Activated T-helper 1 cell treated with Interleukin-2 at 50 U/mL for 16 hours (primary cell): Measurements from ENCODE around the gene OVCA2.

ENCODE experiments used
- DNase-seq: peaks from one replicate; pipeline ENCODE4 v3.0.0-alpha.2; 2020; ENCODE audit warnings: low read depth

Gene OVCA2

DNA sequence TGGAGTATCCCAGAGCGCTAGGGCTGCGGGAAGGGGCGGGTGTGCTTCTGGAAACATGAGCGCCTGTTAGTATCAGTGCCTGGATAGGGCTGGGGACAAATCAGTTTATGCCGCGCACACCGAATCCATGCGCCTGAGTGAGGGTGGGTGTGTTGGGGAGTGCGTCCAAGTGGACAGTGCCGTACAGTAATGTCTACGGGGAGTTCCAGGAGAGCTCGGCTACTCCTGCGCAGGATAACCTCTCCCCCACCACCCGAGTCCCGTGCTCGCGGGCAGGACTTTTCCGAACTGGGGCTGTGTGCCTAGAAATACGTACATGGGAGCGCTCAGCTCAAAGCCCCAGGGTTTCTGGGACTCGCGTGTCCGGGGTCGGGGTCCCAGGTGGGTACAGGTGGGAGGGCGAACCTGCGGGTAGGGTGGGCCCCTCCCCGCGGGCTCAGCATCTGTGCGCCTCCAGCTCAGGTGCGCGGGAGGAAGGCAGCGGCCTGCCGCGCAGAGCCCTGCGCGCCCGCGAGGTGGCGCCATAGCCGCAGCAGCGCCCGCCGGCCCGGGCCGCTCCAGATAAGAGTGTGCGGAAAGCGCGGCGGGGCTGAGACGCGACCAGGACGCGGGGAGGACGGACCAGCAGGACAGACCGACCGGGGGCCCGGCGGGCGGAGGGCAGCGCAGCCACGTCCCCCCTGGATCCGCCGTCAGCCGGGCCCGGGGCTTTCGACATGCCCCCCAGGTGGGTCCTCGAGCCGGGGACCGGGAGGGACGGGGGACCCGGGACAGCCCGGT lies 12.9 kb downstream of the OVCA2 start, which contains the start of gene HIC1:
TSS of gene HIC1 (plus strand) at position 592 of the 780 bp plus-strand sequence. CDS start 1,588 bp downstream, outside the sequence.
- DNase-seq, result peak; percentile 70

DNA sequence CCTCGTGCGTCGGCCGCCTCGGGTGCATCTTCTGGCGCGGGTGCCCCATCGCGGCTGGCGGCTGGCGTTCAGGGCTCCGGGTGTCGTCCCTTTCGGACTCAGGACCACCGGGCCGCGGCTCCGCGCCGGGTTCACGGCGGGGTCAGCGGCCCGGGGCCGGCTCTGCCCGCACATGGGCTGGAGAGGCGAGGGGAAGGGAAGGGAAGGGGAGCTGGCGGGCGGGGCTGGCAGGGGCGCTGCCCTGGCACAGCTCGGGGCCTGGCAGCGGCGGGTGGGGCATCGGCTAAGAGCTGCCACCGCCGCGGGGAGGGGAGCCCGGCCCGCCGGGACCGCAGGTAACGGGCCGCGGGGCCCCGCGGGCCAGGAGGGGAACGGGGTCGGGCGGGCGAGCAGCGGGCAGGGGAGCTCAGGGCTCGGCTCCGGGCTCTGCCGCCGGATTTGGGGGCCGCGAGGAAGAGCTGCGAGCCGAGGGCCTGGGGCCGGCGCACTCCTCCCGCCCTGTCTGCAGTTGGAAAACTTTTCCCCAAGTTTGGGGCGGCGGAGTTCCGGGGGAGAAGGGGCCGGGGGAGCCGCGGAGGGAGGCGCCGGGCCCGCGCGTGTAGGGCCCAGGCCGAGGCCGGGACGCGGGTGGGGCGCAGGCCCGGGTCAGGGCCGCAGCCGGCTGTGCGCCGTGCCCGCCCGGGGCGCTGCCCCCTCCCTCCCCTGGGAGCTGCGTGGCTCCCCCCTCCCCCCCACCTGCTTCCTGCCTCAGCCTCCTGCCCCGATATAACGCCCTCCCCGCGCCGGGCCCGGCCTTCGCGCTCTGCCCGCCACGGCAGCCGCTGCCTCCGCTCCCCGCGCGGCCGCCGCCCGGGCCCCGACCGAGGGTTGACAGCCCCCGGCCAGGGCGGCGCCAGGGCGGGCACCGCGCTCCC lies 13.7 kb downstream of the OVCA2 start:
- DNase-seq, result no peak

DNA sequence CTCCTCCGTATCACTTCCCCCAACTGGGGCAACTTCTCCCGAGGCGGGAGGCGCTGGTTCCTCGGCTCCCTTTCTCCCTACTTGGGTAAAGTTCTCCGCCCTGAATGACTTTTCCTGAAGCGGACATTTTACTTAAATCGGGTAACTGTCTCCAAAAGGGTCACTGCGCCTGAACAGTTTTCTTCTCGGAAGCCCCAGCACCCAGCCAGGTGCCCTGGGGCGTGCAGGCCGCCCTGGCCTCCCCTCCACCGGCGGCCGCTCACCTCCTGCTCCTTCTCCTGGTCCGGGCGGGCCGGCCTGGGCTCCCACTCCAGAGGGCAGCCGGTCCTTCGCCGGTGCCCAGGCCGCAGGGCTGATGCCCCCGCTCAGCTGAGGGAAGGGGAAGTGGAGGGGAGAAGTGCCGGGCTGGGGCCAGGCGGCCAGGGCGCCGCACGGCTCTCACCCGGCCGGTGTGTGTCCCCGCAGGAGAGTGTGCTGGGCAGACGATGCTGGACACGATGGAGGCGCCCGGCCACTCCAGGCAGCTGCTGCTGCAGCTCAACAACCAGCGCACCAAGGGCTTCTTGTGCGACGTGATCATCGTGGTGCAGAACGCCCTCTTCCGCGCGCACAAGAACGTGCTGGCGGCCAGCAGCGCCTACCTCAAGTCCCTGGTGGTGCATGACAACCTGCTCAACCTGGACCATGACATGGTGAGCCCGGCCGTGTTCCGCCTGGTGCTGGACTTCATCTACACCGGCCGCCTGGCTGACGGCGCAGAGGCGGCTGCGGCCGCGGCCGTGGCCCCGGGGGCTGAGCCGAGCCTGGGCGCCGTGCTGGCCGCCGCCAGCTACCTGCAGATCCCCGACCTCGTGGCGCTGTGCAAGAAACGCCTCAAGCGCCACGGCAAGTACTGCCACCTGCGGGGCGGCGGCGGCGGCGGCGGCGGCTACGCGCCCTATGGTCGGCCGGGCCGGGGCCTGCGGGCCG lies 14.7 kb downstream of the OVCA2 start:
- DNase-seq, result no peak

DNA sequence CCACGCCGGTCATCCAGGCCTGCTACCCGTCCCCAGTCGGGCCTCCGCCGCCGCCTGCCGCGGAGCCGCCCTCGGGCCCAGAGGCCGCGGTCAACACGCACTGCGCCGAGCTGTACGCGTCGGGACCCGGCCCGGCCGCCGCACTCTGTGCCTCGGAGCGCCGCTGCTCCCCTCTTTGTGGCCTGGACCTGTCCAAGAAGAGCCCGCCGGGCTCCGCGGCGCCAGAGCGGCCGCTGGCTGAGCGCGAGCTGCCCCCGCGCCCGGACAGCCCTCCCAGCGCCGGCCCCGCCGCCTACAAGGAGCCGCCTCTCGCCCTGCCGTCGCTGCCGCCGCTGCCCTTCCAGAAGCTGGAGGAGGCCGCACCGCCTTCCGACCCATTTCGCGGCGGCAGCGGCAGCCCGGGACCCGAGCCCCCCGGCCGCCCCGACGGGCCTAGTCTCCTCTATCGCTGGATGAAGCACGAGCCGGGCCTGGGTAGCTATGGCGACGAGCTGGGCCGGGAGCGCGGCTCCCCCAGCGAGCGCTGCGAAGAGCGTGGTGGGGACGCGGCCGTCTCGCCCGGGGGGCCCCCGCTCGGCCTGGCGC lies 15.4 kb downstream of the OVCA2 start:
- DNase-seq, result no peak

DNA sequence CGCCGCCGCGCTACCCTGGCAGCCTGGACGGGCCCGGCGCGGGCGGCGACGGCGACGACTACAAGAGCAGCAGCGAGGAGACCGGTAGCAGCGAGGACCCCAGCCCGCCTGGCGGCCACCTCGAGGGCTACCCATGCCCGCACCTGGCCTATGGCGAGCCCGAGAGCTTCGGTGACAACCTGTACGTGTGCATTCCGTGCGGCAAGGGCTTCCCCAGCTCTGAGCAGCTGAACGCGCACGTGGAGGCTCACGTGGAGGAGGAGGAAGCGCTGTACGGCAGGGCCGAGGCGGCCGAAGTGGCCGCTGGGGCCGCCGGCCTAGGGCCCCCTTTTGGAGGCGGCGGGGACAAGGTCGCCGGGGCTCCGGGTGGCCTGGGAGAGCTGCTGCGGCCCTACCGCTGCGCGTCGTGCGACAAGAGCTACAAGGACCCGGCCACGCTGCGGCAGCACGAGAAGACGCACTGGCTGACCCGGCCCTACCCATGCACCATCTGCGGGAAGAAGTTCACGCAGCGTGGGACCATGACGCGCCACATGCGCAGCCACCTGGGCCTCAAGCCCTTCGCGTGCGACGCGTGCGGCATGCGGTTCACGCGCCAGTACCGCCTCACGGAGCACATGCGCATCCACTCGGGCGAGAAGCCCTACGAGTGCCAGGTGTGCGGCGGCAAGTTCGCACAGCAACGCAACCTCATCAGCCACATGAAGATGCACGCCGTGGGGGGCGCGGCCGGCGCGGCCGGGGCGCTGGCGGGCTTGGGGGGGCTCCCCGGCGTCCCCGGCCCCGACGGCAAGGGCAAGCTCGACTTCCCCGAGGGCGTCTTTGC lies 16.2 kb downstream of the OVCA2 start:
- DNase-seq, result no peak

DNA sequence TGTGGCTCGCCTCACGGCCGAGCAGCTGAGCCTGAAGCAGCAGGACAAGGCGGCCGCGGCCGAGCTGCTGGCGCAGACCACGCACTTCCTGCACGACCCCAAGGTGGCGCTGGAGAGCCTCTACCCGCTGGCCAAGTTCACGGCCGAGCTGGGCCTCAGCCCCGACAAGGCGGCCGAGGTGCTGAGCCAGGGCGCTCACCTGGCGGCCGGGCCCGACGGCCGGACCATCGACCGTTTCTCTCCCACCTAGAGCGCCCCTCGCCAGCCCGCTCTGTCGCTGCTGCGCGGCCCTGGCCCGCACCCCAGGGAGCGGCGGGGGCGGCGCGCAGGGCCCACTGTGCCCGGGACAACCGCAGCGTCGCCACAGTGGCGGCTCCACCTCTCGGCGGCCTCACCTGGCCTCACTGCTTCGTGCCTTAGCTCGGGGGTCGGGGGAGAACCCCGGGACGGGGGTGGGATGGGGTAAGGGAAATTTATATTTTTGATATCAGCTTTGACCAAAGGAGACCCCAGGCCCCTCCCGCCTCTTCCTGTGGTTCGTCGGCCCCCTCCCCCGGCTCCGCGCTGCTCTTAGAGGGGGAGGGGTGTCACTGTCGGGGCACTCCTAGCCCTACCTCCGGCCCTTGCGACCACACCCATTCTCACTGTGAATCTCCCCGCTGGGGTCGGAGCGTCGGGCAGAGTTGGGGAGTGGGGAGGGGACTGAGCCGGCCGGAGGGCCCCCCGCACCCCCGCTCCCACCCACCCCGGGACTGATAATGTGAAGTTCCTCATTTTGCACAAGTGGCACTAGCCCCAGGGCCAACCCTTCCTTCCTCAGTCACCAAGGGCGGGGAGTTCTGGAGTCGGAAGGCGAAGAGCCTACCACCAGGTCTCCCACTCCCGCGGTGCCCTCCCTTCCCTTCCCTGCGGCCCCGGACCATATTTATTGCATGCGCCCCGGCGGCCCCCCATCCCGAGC lies 17.0 kb downstream of the OVCA2 start:
- peak; percentile 46 for DNase-seq

DNA sequence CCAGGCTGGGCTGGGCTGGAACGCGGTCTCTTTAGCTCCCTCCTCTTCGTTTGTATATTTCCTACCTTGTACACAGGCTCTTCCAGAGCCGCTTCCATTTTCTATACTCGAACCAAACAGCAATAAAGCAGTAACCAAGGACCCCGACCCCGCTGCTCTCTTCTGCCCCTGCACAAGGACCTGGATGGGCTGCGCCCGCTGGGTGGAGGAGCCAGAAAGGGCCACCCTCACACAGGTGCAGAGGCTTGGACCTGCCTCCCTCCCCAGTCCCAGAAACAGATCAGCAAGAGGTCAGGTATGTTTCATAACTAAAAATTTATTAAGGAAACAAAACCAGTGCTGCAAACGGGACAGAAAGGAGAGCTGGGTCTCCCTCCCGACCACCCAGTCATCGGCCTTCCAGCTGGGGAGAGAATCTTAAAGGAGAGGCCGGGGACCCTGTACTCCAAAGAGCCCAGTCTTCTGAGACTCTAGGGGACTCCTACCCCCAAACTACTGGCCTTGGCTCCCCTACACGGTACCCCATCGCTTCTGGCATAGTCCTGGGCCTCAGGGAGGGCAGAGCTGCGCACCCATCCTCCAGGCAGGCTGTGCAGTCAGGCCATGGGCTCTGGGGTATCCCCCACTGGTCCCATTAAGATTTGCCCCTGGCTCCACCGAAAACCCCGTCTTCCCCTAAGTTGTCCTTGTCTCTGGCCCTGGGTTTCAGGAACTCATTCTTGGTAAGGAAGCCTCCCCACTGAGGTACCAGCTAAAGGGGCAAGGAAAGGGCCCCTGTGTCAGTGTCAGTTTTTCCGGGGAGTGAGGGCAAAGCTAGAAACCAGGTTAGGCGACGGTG lies 17.9 kb downstream of the OVCA2 start:
- no peak for DNase-seq

DNA sequence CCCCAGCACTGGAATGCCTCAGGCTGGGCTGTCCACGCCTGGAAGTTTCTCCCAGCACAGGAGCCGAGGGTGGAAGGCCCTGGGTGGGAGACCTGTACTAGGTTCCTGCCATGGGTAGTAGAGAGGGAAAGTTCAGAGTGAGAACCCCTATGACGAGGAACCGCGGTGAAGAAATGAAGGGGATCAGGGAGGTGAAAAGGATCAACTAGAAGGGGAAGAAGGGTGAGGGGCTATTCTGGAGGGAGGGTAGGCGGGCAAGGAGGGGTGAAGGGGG lies 18.5 kb downstream of the OVCA2 start:
- no peak for DNase-seq

DNA sequence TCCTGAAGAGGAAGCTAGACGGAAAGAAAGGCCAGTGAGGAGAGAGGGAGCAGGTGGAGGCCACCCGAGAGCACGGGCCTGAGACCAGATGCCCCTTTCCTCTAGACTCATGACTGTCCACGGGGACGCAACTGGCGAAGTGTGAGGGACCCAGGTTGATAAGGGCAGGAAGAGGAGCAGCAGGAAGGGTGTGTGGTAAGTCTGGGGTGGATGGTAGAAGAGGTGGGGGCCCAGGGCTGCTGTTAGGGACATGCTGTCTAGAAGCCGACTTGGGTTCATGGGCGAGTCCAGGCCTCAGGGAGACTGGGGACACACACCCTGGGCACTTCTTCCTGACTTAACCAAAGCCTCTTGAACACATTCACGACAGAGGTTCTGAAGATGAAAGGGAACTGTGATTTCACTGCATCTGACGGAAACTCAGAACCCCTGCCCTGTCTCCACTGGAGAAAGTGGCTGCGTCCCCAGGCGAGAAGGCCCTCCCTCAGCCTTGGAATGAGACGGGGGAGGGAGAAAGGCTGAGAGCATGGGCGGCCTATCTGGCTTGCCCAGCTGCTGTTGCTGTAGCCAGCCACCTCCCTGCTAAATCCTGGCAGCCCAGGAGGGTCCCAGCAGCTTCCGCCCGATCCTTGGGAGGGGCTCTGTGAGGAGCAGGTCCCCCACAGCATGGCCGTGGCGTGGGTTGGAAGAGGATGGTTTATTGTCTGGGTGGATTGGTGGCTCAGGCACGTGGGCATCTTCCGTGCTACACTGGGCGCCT lies 19.0 kb downstream of the OVCA2 start:
- no peak for DNase-seq

DNA sequence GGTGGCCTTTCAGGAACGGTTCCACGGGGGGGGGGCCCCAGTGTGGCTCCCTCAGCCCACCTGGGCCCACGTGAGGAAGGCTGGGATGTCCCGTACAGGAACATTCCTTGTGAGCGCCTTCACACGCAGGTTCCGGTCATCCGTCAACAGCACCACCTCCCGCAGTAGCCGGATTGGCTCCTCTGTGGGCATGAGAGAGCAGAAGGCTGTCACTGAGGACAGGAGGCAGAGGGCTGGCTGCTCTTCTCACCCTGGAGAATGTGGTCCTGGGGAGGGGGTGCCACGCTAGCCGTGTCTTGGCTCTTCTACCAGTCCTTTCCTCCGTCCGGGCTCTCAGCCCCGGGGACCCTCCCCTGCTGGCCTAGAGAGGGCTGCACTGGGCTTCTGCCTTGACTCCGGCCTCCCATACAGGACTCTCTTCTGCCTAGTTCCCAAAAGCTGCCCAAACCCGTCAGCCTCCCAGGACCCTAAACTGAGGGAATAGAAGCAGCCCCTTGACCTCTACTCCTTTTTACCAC lies 19.7 kb downstream of the OVCA2 start:
- DNase-seq, result no peak

DNA sequence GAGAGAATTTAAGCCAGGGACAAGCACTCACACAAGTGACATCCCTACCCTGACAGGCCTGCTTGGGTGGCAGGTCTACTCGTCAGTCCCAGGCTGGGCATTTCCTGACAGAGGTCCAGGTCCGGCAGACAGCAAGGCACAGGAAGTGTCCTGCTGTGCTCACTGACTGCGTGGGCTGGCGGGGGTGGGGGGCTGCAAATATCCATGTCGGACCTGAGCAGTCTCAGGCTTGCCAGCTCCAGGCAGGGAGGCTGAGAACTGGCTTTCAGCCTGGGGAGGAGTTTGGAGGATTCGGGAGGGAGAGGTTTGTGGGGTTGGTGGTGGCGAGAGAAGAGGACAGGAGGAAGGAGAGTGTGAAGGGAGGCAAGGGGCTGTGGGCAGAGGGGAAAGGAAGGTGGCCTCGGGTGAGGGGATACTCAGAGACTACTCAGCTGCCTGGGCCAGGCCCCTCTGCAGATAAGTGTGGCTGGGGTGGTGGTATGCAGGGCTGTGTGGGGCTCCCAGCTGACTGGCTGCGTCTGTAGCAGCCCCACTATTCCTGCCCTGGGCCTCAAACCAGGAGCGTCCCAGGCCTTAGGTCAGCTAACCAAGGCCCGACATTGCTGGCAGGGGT lies 20.9 kb downstream of the OVCA2 start:
- DNase-seq, result no peak

DNA sequence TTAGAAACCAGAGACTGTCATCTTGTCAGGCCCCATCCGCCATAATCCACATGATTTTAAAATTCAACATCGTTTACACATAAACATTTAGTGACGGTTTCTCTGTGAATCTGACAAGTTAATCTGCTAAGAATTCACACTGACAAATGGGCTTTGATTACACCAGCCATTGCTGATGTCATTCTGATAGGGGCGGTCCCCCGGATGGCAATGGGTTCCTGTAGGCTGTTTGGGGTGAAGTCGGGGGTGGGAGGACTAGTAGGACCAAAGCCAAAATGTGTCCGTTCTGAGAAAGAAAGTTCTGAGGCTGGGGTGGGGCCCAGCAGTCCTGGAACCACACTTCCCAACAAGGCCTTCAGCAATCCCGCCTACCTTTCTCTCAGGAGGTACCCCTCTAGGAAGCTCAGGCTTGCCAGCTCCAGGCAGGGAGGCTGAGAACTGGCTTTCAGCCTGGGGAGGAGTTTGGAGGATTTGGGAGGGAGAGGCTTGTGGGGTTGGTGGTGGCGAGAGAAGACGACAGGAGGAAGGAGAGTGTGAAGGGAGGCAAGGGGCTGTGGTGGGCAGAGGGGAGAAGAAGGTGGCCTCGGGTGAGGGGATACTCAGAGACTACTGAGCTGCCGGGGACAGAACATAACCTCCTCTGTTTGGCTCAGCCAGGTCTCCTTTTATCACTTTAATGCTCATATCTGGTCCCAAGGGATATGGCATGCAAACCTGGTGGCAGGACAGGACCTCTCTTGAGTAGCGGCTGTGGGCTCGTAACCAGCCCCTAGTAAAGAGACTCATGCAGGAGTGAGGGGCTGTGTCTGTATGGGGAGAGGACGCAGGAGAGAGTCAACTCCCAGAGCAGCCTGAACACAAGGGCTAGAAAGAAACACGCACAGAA lies 21.7 kb downstream of the OVCA2 start:
- no peak for DNase-seq

DNA sequence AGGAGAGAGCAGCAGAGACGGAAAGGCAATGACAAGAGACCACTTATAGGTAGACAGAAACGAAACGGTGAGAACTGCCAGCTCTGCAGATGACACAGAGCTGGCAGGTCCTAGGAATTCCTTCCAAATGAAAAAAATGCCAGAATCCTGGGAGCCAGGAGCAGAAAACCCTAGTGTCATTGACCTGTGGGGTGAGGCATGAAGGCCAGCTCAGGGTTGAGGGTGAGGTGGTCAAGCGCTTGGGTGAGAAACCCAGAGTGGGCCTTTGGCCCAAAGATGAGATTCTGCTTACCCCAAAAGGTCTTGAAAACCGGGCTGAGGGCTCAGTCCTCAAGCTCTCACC lies 22.3 kb downstream of the OVCA2 start:
- DNase-seq, result no peak

DNA sequence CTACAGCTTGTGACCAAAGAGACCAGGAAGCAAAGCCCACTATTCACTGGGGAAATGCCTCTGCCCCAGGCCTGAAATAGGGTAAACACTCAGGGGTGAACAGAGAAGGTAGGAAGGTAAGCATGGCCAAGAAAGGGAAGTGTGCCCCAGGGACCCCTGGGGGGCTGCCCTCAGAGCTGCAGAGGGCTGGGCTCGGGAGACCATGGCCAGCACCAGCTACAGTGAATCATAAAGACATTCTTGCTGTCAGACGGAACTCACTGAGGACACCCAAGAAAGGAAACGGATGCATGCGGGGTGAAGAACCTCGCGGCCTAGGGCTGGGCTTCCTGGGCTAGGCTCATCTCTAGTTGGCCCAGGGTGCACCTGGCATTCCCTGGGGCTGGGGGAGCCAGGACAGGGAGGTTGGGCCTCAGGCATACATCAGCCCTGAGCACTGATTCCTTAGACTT lies 22.7 kb downstream of the OVCA2 start:
- no peak for DNase-seq

DNA sequence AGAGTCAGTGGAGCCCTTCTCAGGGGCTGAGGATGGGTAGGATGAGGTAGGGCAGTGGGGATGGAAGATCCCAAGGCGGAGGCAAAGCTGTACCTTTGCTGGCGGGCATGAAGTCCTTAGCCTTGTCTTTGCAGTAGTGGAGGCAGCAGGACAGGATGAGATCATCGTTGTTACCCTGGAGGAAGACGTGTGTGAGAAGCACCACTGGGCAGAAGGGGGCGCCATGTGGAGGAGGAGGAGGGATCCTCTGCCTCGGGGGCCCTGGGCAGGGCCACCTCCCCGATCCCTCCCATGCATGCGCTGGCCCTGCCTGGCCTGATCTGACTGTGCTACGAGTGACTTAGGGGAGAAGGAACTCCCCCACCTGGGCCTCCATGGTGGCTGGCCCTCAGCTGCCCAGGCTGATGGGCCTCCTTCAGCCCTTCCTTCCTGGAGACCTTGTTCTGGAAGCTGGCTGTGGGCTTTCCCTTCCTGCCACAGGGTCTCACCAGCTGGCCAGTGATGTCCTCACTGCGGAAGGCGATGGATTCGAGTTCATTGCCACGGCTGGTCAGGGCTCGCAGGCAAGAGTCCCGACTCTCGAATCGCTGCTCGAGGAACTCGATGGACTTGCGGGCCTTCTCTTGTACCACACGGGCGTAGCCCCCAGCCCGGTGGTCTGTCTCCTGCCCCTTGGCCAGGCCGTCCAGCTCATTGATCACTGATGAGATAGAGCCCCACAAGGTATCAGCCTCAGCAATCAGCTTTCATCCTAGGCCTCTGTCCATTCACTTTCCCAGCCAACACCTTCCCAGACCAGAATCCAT lies 23.4 kb downstream of the OVCA2 start:
- DNase-seq, result no peak
